Bronchial epithelial cell (primary cell): ENCODE data around the gene KIF22. TPM values are rescaled to one million over a fixed set of nuclear protein-coding genes. Genes with fewer than 3 reads are reported as not detected.
"Not testable (repeated sequence)": the region's sequence is repeated elsewhere in the genome, so short reads cannot be mapped to it uniquely, and the experiment has no call there.

Experiments used
- DNase-seq: peaks from one replicate; pipeline ENCODE4 v3.0.0-alpha.2; 2010; ENCODE audit warnings: low read depth
- FAIRE-seq: peaks from 2 replicates; lab custom pipeline; 2011; peaks lifted over from hg19 to GRCh38; lab: Jason Lieb, UNC
- H3K27me3 ChIP-seq: 2 replicates; pipeline ENCODE4 v1.5.1; 2011; ENCODE audit warnings: low read length; ENCODE audit not compliant: control insufficient read depth, insufficient read depth
- H3K36me3 ChIP-seq: 2 replicates; pipeline ENCODE4 v1.5.1; 2011; ENCODE audit warnings: low read length; ENCODE audit not compliant: control insufficient read depth, insufficient read depth
- H3K4me3 ChIP-seq: 2 replicates; pipeline ENCODE4 v1.5.1; 2011; ENCODE audit warnings: mild to moderate bottlenecking, low read depth, low read length, control low read depth
- total RNA-seq: library from RNA; depleted of rRNA; stranded (reverse); fragments of >200 nt; gene quantifications from 2 replicates; pipeline ENCODE4 v1.2.1, GENCODE V29; 2014
- TF ChIP-seq, protein P1 (sequence below): IDR thresholded peaks from 2 replicates; pipeline ENCODE4 v1.5.1; 2011; ENCODE audit warnings: mild to moderate bottlenecking, moderate library complexity, low read length, control low read depth, inconsistent platforms; ENCODE audit not compliant: insufficient read depth, severe bottlenecking

KIF22 gene
- total RNA-seq, 1 donor from 2014 or later = 11.3 TPM

DNA sequence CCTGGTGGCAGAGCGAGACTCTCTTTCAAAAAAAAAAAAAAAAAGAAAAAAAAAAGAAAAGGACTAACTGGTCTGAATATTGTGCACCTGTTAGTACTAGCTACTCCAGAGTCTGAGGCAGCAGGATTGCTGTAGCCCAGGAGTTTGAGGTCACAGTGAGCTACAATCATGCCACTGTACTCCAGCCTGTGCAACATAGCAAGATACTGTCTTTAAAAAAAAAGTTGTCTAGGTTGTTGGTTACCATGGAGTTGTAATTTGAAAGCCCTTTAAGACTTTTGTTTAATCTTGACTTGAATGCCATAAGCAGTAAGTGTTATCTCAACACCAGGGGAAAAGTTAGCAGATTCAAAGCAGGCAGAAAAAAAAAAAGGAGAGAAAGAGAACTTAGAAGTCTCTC is 33.9 kb upstream of the KIF22 start:
- H3K4me3 ChIP-seq = no peak overlapping the region
- H3K36me3 ChIP-seq = no peaks in the 10 kb centered on the region
- FAIRE-seq = no peak
- no peak for DNase-seq
- H3K27me3 ChIP-seq = no peaks in the 10 kb centered on the region
- TF ChIP-seq, protein P1, sequence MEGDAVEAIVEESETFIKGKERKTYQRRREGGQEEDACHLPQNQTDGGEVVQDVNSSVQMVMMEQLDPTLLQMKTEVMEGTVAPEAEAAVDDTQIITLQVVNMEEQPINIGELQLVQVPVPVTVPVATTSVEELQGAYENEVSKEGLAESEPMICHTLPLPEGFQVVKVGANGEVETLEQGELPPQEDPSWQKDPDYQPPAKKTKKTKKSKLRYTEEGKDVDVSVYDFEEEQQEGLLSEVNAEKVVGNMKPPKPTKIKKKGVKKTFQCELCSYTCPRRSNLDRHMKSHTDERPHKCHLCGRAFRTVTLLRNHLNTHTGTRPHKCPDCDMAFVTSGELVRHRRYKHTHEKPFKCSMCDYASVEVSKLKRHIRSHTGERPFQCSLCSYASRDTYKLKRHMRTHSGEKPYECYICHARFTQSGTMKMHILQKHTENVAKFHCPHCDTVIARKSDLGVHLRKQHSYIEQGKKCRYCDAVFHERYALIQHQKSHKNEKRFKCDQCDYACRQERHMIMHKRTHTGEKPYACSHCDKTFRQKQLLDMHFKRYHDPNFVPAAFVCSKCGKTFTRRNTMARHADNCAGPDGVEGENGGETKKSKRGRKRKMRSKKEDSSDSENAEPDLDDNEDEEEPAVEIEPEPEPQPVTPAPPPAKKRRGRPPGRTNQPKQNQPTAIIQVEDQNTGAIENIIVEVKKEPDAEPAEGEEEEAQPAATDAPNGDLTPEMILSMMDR = no peak

DNA sequence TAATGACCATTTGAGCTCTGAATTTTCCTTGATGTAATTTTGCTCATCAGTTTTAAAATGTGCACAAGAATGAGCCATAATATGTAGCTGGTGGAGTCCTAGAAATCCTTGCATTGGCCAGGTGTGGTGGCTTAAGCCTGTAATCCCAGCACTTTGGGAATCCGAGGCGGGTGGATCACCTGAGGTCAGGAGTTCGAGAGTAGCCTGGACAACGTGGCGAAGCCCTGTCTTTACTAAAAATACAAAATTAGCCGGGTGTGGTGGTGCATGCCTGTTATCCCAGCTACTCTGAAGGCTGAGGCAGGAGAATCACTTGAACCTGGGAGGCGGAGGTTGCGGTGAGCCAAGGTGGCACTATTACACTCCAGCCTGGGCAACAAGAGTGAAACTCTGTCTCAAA is 33.5 kb upstream of the KIF22 start:
- not testable (repeated sequence) for H3K4me3 ChIP-seq, H3K27me3 ChIP-seq, FAIRE-seq, H3K36me3 ChIP-seq, DNase-seq

GRCh38 chr16:29757950-29758466 is 32.5 kb upstream of the KIF22 start:
- no peak for DNase-seq
- no peak overlapping the region for H3K4me3 ChIP-seq
- TF ChIP-seq, protein P1 = no peak
- H3K36me3 ChIP-seq = no peaks in the 10 kb centered on the region
- FAIRE-seq = no peak
- H3K27me3 ChIP-seq = no peaks in the 10 kb centered on the region

GRCh38 chr16:29760567-29761279 is 29.8 kb upstream of the KIF22 start:
- Histone ChIP-seq H3K27me3 (no peaks in the 10 kb centered on the region), H3K4me3 (no peak overlapping the region), H3K36me3 (no peaks in the 10 kb centered on the region)
- no peak for DNase-seq
- FAIRE-seq = no peak
- TF ChIP-seq, protein P1 = no peak

DNA sequence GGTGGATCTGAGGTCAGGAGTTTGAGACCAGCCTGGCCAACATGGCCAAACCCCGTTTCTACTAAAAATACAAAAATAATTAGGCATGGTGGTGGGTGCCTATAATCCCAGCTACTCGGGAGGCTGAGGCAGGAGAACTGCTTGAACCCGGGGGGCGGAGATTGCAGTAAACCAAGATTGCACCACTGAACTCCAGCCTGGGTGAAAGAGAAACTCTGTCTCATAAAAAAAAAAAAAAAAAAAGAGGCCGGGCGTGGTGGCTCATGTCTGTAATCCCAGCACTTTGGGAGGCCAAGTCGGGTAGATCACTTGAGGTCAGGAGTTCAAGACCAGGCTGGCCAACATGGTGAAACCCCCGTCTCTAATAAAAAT is 29.3 kb upstream of the KIF22 start:
- H3K27me3 ChIP-seq, H3K36me3 ChIP-seq, FAIRE-seq: not testable (repeated sequence)

GRCh38 chr16:29761882-29762281 is 28.7 kb upstream of the KIF22 start:
- no peaks in the 10 kb centered on the region for H3K36me3 ChIP-seq
- H3K27me3 ChIP-seq = no peaks in the 10 kb centered on the region
- TF ChIP-seq, protein P1 = no peak
- FAIRE-seq (no peak), DNase-seq (no peak)
- no peak overlapping the region for H3K4me3 ChIP-seq

More for the DNA sequence above, 29.3 kb upstream of the KIF22 start:
- not testable (repeated sequence) for H3K4me3 ChIP-seq, DNase-seq

DNA sequence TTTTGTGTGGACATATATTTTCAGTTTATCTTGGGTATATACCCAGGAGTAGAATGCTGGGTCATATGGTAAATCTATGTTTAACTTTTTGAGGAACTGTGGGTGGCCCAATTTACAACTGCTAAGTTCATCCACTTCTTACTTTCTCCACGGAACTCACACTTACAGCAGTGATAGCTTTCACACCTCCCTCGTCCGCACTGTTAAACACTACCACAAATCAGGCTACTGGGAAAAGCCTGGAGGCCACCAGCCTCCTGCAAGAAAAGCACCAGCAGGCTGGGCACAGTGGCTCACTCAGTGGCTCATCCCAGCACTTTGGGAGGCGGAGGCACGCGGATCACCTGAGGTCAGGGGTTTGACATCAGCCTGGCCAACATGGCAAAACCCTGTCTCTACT is 27.2 kb upstream of the KIF22 start:
- TF ChIP-seq, protein P1 = no peak
- no peak overlapping the region for H3K4me3 ChIP-seq
- no peak for FAIRE-seq
- no peak for DNase-seq
- H3K36me3 ChIP-seq = no peaks in the 10 kb centered on the region
- no peaks in the 10 kb centered on the region for H3K27me3 ChIP-seq
